ENCODE measurements around the gene PDE4B.

Gene PDE4B

DNA sequence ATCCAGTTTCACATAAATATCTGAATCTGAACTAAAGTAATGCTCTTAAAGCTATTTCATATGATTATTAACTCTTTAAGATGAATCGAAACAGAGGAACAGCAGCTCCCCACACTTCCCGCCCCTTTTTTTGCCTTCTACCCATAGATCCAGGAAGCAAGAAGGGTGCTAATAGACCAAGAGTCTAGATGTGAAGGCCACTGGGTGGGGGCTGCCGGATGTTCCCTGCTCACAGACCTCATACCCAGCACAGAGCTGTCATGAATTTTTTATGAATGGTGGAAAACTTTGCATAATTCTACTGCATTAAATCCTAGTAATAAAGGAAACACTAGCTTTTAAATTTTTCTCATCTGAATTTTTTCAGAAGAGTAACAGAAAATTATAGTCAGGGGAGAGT is 457.4 kb downstream of the PDE4B start:
- H3K4me3 Mint-ChIP-seq: no peak overlapping the region
- peak overlapping the region in 1 of 2 donors; percentile 16 for H3K27ac Mint-ChIP-seq
- H3K4me1 Mint-ChIP-seq: peaks cover 37% of the 10 kb centered on the region

GRCh38 chr1:66250478-66250877 is 457.8 kb downstream of the PDE4B start:
- peaks cover 42% of the 10 kb centered on the region for H3K4me1 Mint-ChIP-seq
- no peaks in the 10 kb centered on the region for H3K27me3 Mint-ChIP-seq
- no peak for ATAC-seq
- no peaks in the 10 kb centered on the region for H3K9me3 Mint-ChIP-seq
- no peak for DNase-seq
- H3K4me3 Mint-ChIP-seq: no peak overlapping the region
- no peak overlapping the region for H3K27ac Mint-ChIP-seq

More for the DNA sequence above, 457.4 kb downstream of the PDE4B start:
- ATAC-seq (no peak), DNase-seq (no peak)
- Mint-ChIP-seq H3K27me3 (no peaks in the 10 kb centered on the region), H3K9me3 (no peaks in the 10 kb centered on the region)

- peaks cover 51% of the 10 kb centered on the region for H3K4me1 Mint-ChIP-seq
- no peak for ATAC-seq
- no peak for DNase-seq
- peak overlapping the region in 1 of 2 donors; percentile 42 for H3K27ac Mint-ChIP-seq
- no peak overlapping the region for H3K4me3 Mint-ChIP-seq
- no peaks in the 10 kb centered on the region for H3K27me3 Mint-ChIP-seq
- H3K9me3 Mint-ChIP-seq: no peaks in the 10 kb centered on the region
Observed at GRCh38 chr1:66251546-66251945, 458.9 kb downstream of the PDE4B start.

- Mint-ChIP-seq H3K27me3 (no peaks in the 10 kb centered on the region), H3K4me1 (peaks cover 46% of the 10 kb centered on the region), H3K4me3 (no peak overlapping the region), H3K9me3 (no peaks in the 10 kb centered on the region), H3K27ac (no peak overlapping the region)
- no peak for DNase-seq
- peak; percentile 87 for ATAC-seq
Observed at GRCh38 chr1:66253330-66253921, 460.7 kb downstream of the PDE4B start.

DNA sequence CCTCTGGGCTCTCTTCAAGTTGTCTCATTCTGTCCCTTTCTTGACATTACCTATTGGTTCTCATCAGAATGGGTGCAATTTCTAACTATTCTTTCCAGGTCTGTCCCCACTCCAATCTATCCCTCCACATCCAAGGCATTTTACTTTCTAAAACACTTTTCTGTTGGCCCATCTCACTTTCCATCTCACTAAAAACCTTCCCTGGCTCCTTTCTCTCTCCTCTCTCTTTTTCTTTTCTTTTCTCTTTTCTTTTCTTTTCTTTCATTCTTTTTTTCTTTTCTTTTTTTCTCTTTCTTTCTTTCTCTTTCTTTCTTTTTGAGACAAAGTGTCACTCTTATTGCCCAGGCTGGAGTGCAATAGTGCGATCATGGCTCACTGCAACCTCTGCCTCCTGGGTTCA is 462.1 kb downstream of the PDE4B start:
- Mint-ChIP-seq H3K4me3 (peak overlapping the region in 1 of 2 donors; percentile 40), H3K9me3 (no peaks in the 10 kb centered on the region), H3K27me3 (no peaks in the 10 kb centered on the region), H3K27ac (peak overlapping the region; percentile 52 to 74), H3K4me1 (peaks cover 54% of the 10 kb centered on the region)
- DNase-seq (no peak), ATAC-seq (no peak)

DNA sequence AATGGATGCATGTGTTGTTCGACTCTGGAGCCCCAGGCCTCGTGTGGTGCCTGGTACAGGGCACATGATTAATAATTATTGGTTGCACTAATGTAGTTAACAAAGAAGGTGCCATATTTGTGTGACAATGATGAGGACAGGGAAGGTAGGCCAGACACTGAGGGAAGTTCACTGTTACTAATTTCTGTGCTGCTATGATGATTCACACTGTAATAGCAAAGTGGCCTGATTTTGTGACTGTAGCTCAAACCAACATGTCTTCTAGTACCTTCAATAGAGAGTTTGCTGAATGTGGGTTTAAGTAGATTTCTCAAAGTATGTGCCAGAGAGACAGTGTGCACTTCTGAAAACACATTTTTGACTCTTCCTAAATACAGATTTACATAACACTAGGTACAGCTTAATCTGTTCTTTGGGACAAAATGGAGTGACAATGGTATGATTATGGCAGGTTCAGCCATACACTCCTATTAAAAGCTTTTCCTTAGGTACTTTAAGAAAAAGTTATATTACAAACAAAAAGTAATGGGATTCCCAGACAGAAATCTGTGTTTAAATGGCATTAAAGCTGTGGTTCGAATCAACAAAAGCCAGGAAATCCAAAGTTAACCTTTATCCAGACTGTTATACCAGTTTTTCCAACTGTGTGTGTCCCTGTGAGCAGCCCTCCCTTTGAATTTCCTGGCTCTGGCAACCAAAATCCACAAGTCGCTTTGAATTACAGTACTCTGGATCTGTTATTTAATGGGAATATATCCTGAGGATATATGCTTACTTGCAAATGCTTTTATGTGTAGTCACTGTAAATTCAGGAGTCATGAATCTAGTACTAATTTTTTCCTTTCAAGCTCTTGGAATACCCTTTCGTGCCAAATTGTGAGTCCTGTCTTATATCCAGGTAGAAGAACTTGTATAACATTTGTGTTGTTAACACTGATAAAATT is 464.2 kb downstream of the PDE4B start:
- Mint-ChIP-seq H3K27ac (peak overlapping the region in 1 of 2 donors; percentile 84), H3K9me3 (no peaks in the 10 kb centered on the region), H3K27me3 (no peaks in the 10 kb centered on the region), H3K4me3 (no peak overlapping the region), H3K4me1 (peaks cover 68% of the 10 kb centered on the region)
- ATAC-seq: peak; percentile 61
- no peak for DNase-seq

DNA sequence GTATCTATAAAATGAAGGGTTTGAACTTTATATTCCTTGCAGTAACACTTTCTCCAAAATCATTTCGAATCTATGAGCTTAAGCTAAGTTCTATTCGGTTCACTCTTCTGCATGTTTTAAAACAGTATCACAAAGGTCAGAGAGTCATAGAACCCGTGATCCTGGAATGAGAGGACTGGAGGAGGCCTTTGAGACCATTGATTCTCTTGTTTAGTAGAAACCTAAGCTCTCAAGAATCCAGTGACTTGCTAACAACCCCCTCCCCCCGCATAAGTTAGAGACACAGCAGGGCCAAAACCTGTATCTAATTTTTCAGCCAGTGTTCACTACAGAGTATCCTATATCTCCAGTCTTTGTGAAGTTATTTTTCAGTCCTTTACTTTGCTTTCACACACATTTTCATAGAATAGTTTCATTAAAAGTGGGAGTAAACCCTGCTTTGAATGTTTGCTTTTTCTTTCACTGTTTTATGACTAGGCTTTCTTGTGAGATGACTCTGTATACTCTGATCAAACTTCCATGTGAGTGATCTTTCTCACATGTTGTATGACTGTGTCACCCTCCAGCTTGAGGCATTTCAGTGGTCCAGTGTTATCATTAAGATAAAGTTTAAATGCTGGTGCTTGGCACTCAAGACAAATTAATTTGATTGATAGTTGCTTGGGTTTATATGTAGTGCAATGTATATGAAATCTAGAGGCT is 465.9 kb downstream of the PDE4B start:
- ATAC-seq: peak; percentile 94
- Mint-ChIP-seq H3K27me3 (no peaks in the 10 kb centered on the region), H3K27ac (no peak overlapping the region), H3K4me3 (peak overlapping the region in 1 of 2 donors; percentile 11), H3K9me3 (peaks cover 0 to 7% of the 10 kb centered on the region in 2 donors), H3K4me1 (peaks cover 84% of the 10 kb centered on the region)
- DNase-seq: no peak

GRCh38 chr1:66261364-66261763 is 468.7 kb downstream of the PDE4B start:
- Mint-ChIP-seq H3K27me3 (no peaks in the 10 kb centered on the region), H3K9me3 (peaks cover 0 to 7% of the 10 kb centered on the region in 2 donors), H3K4me1 (peaks cover 86% of the 10 kb centered on the region), H3K27ac (no peak overlapping the region), H3K4me3 (peak overlapping the region in 1 of 2 donors; percentile 40)
- DNase-seq (no peak), ATAC-seq (no peak)

DNA sequence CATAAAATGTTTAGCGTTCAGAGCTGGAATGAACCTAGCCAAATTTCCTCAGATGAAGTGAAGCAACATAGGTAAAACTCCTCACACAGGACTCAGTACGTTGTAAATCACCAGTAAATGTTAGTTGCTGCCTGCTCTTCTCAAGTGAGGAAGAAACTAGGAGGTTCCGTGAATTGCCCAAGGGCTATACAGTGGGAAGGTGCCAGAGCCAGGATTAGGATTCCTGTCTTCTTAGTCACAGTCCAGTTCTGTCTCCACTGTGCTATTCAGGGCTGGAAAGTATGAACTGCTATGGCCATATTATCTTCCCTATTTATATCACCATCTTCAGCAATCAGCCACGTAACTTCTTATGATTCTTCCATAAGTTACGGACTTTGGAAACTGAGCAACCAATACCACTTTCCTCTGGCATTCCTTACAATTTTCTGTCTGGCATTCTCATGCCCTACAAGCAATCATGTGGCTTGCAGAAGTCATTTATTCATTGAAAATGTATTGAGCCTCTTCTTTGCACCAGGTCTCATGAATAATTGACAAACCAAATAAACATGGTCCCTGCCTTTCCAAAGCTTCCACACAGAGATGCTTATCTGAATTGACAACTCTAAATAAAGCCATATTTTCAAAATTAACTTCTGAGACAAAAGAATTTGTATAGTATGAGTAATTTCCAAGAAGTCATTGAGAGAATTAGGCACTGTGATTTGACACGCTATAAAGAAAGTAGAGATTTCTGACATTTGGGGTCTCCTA is 469.7 kb downstream of the PDE4B start:
- no peak for ATAC-seq
- H3K27ac Mint-ChIP-seq: no peak overlapping the region
- peaks cover 0 to 7% of the 10 kb centered on the region in 2 donors for H3K9me3 Mint-ChIP-seq
- no peak overlapping the region for H3K4me3 Mint-ChIP-seq
- no peaks in the 10 kb centered on the region for H3K27me3 Mint-ChIP-seq
- peaks cover 86% of the 10 kb centered on the region for H3K4me1 Mint-ChIP-seq
- DNase-seq: no peak

DNA sequence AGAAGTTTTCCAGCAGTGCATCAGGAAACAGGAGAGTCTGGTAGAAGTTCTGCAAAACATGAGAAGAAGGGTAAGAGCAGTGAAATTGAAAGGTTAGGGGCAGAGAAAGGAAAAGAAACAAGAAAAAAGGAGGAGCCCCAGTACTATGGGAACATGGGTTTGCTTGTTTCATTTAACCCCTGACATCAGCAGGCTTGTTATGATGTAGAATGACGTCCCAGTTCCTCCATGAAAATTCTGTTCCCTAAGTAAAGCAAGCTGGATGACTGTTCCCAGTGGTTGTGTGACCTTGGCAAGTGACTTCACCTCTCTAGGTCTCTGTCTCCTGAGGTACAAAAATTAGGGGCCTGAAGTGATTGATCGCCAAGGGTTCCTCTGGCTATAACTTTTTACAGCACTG is 472.6 kb downstream of the PDE4B start:
- no peaks in the 10 kb centered on the region for H3K27me3 Mint-ChIP-seq
- H3K27ac Mint-ChIP-seq: peak overlapping the region in 1 of 2 donors; percentile 17
- peaks cover 70% of the 10 kb centered on the region for H3K4me1 Mint-ChIP-seq
- peaks cover 0 to 7% of the 10 kb centered on the region in 2 donors for H3K9me3 Mint-ChIP-seq
- ATAC-seq (no peak), DNase-seq (no peak)
- H3K4me3 Mint-ChIP-seq: no peak overlapping the region

DNA sequence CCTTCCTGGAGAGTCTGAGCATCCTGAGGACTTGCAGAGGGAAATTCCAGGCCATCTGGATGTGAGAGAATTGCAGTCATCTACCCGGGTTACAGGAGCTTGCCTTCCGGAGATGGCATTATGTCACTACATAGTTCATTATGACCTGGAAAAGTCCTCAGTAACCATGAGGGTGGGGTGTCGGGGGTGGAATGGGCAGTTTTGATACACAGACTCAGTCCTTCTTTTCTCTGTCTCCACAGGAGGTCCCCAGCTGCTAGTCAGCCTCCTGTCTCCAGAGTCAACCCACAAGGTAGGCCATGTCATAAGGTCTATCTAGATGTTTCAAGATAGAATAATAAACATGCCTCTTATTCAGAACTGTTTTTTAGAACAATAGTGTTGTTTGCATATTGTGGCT is 473.1 kb downstream of the PDE4B start:
- Mint-ChIP-seq H3K4me3 (no peak overlapping the region), H3K27me3 (no peaks in the 10 kb centered on the region), H3K4me1 (peaks cover 70% of the 10 kb centered on the region), H3K27ac (no peak overlapping the region), H3K9me3 (peaks cover 0 to 7% of the 10 kb centered on the region in 2 donors)
- DNase-seq (no peak), ATAC-seq (peak; percentile 66)

- Mint-ChIP-seq H3K4me1 (peaks cover 70% of the 10 kb centered on the region), H3K4me3 (no peak overlapping the region), H3K27me3 (no peaks in the 10 kb centered on the region), H3K9me3 (peaks cover 0 to 7% of the 10 kb centered on the region in 2 donors), H3K27ac (no peak overlapping the region)
- no peak for ATAC-seq
- no peak for DNase-seq
Observed at GRCh38 chr1:66266350-66266749, 473.7 kb downstream of the PDE4B start.

GRCh38 chr1:66266756-66267155 is 474.1 kb downstream of the PDE4B start:
- Mint-ChIP-seq H3K27ac (no peak overlapping the region), H3K4me1 (peaks cover 70% of the 10 kb centered on the region), H3K27me3 (no peaks in the 10 kb centered on the region), H3K9me3 (peaks cover 0 to 7% of the 10 kb centered on the region in 2 donors), H3K4me3 (no peak overlapping the region)
- DNase-seq (no peak), ATAC-seq (no peak)

DNA sequence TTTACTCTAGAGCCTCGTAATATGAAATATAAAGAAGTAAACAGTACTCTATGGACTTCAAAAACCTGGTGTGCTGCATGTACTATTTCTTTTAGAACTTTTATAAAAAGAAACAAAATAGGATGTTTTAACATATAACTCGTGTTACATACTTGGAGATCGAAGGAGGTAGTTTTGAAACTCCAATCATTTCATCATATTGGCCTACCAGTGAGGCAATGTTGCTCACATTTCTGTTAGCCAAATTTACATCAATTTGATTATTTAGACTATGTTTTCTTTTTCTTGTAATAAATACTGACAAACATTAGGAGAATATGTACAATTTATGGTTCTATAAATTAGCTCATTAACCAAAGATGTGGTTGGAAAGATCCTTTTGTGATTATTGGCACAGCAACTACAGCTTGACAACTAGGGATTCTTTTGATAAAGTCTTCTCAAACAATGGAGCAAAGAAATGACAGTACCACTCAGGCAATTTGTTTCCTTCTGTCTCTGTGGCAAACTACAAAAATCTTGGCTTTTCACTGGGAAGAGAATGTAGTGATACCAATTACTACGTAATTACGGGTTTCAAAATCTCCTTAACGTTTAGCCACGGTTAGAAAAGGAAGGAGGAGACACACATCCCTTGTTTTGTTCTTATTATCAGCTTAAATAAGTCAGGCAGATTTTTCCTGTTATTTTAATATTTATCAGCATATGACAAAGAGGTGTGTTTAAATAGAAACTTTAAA is 474.7 kb downstream of the PDE4B start:
- Mint-ChIP-seq H3K27ac (no peak overlapping the region), H3K4me3 (no peak overlapping the region), H3K4me1 (peaks cover 70% of the 10 kb centered on the region), H3K27me3 (no peaks in the 10 kb centered on the region), H3K9me3 (peaks cover 0 to 7% of the 10 kb centered on the region in 2 donors)
- DNase-seq: no peak
- ATAC-seq: no peak

All from stimulated activated naive CD8-positive, alpha-beta T cell treated with anti-CD3 and anti-CD28 coated beads, Interleukin-15, amount 100 ng/mL, for 72 hours (primary cell).